ENCODE data around the gene SERPINB10. TPM values are rescaled to one million over a fixed set of nuclear protein-coding genes. Genes with fewer than 3 reads are reported as not detected.

SERPINB10 gene
- total RNA-seq, 1 experiment from 2014 or later: not detected

- no TSS peak for BruUV-seq (replicated peaks)
- no peaks in the 10 kb centered on the region for H3K9me3 ChIP-seq
- intact Hi-C loops (cut with micrococcal nuclease; ENCODE audit: unreplicated experiment): no loop called here
- no peak for TF ChIP-seq CTCF (IDR thresholded peaks at IDR 0.05; ENCODE audit: insufficient read depth in 1 of 2, low read depth in 1 of 2, low read length in 1 of 2, severe bottlenecking in 1 of 2, unreplicated experiment in 1 of 2)
- H3K36me3 ChIP-seq (ENCODE audit: control insufficient read depth, insufficient read depth, low read length): no peaks in the 10 kb centered on the region
- H3K4me3 Mint-ChIP-seq (ENCODE audit: unreplicated experiment): no peak overlapping the region
- no peaks in the 10 kb centered on the region for H3K36me3 Mint-ChIP-seq (ENCODE audit: insufficient read depth, unreplicated experiment)
- H3K4me1 Mint-ChIP-seq (ENCODE audit: low read depth, unreplicated experiment): no peaks in the 10 kb centered on the region
- H3K27me3 Mint-ChIP-seq (ENCODE audit: insufficient read depth, unreplicated experiment): peaks cover 7% of the 10 kb centered on the region
- ChIA-PET CTCF (no interaction called here), POLR2A (no interaction called here)
- H3K4me3 ChIP-seq (ENCODE audit: low read depth, low read length): no peak overlapping the region
- H3K4me1 ChIP-seq: no peaks in the 10 kb centered on the region
- H3K27ac Mint-ChIP-seq (ENCODE audit: unreplicated experiment): no peak overlapping the region
- H3K27me3 ChIP-seq (replicated peaks; ENCODE audit: control insufficient read depth, insufficient read depth, low read length): no peaks in the 10 kb centered on the region
- no peaks in the 10 kb centered on the region for H3K9me3 Mint-ChIP-seq (ENCODE audit: unreplicated experiment)
- no peak for DNase-seq
These were observed 54.4 kb downstream of the SERPINB10 start for GRCh38 chr18:63962137-63962536.

DNA sequence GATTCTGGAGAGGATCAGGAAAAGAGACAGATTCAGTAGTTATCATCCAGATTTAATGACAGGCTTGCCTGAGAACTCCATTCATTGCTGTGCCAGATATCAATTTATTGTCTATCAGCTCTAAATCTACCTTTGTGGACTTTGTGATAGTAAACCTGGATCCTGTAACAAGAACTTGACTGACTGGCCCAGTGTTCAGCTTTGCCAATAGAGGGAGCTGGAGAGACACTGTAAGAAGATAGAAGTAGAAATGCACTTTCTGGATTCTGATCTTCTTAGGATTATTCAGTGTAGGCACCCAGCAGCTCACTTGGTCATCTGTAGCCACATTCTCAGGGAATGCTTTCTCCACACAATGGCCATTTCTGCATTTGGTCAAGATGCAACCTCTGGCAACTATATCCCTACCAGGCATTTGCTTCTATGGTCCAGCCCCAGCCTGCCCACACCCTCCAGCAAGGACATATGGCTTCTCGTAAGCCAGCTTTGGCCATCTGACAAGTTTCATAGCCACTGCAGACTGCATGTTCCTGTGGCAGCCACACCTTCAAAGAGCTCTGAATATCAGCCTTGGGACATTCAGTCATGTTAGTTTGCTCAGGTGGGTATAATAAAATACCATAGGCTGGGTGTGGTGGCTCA lies 56.0 kb downstream of the SERPINB10 start:
- no peak overlapping the region for H3K4me3 ChIP-seq (ENCODE audit: low read depth, low read length)
- Mint-ChIP-seq H3K27me3 (ENCODE audit: insufficient read depth, unreplicated experiment) (peaks cover 7% of the 10 kb centered on the region), H3K4me1 (ENCODE audit: low read depth, unreplicated experiment) (no peaks in the 10 kb centered on the region), H3K4me3 (ENCODE audit: unreplicated experiment) (no peak overlapping the region), H3K36me3 (ENCODE audit: insufficient read depth, unreplicated experiment) (no peaks in the 10 kb centered on the region), H3K27ac (ENCODE audit: unreplicated experiment) (no peak overlapping the region), H3K9me3 (ENCODE audit: unreplicated experiment) (no peaks in the 10 kb centered on the region)
- BruUV-seq (replicated peaks): no TSS peak
- no peaks in the 10 kb centered on the region for H3K9me3 ChIP-seq
- H3K4me1 ChIP-seq: no peaks in the 10 kb centered on the region
- ChIA-PET CTCF (interaction anchor here (0.8 kb wide), 1 partner anchor 31 kb away, joined by 5 read pairs; no protein-coding TSS in a partner anchor), POLR2A (no interaction called here)
- no peaks in the 10 kb centered on the region for H3K36me3 ChIP-seq (ENCODE audit: control insufficient read depth, insufficient read depth, low read length)
- DNase-seq: peak; percentile 30 to 37
- H3K27me3 ChIP-seq (replicated peaks; ENCODE audit: control insufficient read depth, insufficient read depth, low read length): no peaks in the 10 kb centered on the region
- intact Hi-C loops (cut with micrococcal nuclease; ENCODE audit: unreplicated experiment): loop anchor here (1.0 kb wide), 3 partner anchors 12 to 31 kb away; no protein-coding TSS in a partner anchor
- TF ChIP-seq CTCF (IDR thresholded peaks at IDR 0.05; ENCODE audit: insufficient read depth in 1 of 2, low read depth in 1 of 2, low read length in 1 of 2, severe bottlenecking in 1 of 2, unreplicated experiment in 1 of 2): peak; percentile 31 to 61

- H3K36me3 ChIP-seq (ENCODE audit: control insufficient read depth, insufficient read depth, low read length): no peaks in the 10 kb centered on the region
- BruUV-seq (replicated peaks): no TSS peak
- H3K27me3 ChIP-seq (replicated peaks; ENCODE audit: control insufficient read depth, insufficient read depth, low read length): no peaks in the 10 kb centered on the region
- Mint-ChIP-seq H3K4me1 (ENCODE audit: low read depth, unreplicated experiment) (peaks cover 9% of the 10 kb centered on the region), H3K4me3 (ENCODE audit: unreplicated experiment) (no peak overlapping the region), H3K27ac (ENCODE audit: unreplicated experiment) (no peak overlapping the region), H3K36me3 (ENCODE audit: insufficient read depth, unreplicated experiment) (peaks cover 3% of the 10 kb centered on the region), H3K9me3 (ENCODE audit: unreplicated experiment) (no peaks in the 10 kb centered on the region), H3K27me3 (ENCODE audit: insufficient read depth, unreplicated experiment) (peaks cover 7% of the 10 kb centered on the region)
- H3K9me3 ChIP-seq: no peaks in the 10 kb centered on the region
- TF ChIP-seq CTCF (IDR thresholded peaks at IDR 0.05; ENCODE audit: insufficient read depth in 1 of 2, low read depth in 1 of 2, low read length in 1 of 2, severe bottlenecking in 1 of 2, unreplicated experiment in 1 of 2): no peak
- ChIA-PET POLR2A (no interaction called here), CTCF (no interaction called here)
- intact Hi-C loops (cut with micrococcal nuclease; ENCODE audit: unreplicated experiment): no loop called here
- H3K4me1 ChIP-seq: no peaks in the 10 kb centered on the region
- H3K4me3 ChIP-seq (ENCODE audit: low read depth, low read length): no peak overlapping the region
- no peak for DNase-seq
These were observed 57.1 kb downstream of the SERPINB10 start for GRCh38 chr18:63964908-63965307.

Measured in Caco-2 (cell line).